Measurements from ENCODE around the gene PRSS50.
A peak's percentile ranks its signal among the peaks of the same experiment; 100 is the strongest.

Gene PRSS50

DNA sequence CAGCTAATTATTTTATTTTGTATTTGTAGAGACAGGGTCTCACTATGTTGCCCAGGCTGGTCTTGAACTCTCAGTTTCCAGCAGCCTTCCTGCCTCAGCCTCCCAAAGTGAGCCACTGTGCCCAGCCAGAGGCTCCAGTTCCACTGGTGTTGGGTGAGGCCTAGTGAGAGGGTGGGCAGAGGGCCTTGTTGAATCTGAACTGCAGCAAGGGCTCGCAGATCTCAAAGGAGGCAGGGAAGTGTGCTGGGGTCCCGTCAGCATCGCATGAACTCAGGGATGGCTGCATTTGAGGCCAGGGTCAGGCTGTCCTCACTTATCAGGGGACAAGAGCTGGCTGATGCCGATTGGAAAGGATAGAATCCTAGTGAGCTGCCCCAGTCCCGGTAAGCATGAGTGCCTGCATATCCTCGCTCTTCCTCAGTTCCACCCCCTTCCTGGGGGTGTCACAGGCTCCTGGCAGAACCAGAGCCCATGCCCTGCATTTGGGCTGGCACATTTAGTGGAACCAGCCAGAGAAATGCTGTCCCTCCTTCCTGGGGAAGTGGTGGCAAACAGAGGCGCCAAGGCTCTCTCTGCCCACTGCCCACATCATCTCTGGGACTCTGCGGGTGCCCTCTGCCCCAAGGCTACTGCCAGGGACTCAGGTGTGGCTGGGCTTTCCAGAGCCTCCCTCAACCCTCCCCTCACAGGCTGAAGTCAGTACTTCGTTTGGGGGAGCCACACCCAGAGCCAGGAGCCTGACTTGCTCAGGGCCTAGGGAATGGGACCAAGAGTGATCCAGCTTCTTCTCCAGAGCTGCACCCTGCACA lies 48.3 kb downstream of the PRSS50 start:
- TF ChIP-seq, protein P1, sequence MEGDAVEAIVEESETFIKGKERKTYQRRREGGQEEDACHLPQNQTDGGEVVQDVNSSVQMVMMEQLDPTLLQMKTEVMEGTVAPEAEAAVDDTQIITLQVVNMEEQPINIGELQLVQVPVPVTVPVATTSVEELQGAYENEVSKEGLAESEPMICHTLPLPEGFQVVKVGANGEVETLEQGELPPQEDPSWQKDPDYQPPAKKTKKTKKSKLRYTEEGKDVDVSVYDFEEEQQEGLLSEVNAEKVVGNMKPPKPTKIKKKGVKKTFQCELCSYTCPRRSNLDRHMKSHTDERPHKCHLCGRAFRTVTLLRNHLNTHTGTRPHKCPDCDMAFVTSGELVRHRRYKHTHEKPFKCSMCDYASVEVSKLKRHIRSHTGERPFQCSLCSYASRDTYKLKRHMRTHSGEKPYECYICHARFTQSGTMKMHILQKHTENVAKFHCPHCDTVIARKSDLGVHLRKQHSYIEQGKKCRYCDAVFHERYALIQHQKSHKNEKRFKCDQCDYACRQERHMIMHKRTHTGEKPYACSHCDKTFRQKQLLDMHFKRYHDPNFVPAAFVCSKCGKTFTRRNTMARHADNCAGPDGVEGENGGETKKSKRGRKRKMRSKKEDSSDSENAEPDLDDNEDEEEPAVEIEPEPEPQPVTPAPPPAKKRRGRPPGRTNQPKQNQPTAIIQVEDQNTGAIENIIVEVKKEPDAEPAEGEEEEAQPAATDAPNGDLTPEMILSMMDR (IDR thresholded peaks at IDR 0.05; ENCODE audit: insufficient read depth, missing control alignments): no peak
- DNase-seq (ENCODE audit: insufficient read length, low spot score): peak; percentile 5
- FAIRE-seq: no peak

DNA sequence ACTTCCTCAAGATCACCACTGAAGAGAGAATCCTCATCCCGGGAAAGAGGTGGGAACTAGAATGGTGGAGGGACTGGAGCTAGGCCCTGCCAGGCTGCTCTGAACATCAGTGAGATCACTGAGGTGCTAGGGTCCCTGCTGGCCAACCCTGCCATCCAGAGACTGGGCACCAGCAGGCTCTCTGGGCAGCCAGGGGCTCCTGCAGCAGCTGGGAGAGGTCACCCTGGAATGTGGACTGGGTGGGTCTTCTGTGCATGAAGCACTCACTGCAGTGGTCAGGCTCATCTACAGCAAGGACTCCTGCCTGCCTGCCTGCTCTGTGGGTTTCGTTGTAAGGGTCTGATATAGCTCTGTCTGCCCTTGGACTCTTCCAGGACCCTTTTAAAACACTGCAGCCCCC lies 49.1 kb downstream of the PRSS50 start:
- FAIRE-seq (no peak), DNase-seq (ENCODE audit: insufficient read length, low spot score) (peak; percentile 4)
- TF ChIP-seq, protein P1 (IDR thresholded peaks at IDR 0.05; ENCODE audit: insufficient read depth, missing control alignments): no peak

DNA sequence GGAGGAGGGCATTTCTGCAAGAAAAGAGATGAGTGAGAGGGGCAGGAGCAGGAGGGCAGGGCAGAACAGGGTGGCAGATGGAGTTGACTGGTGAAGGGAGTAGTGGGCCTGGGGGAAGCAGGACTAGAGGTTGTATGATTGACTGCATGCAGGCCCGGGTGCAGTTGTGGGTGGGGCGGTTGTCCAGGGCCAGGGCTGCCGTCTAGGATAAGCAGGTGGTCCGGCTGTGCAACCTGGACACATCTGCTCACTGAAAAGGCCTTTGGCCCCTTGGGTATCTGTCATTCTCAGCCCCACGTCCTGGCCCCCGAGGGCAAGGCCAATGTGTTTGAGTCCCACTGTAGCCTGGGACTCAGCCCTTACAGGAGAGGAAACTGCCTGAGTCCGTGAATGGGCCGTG lies 49.6 kb downstream of the PRSS50 start:
- FAIRE-seq (no peak), DNase-seq (ENCODE audit: insufficient read length, low spot score) (peak; percentile 7)
- TF ChIP-seq, protein P1 (IDR thresholded peaks at IDR 0.05; ENCODE audit: insufficient read depth, missing control alignments): no peak

DNA sequence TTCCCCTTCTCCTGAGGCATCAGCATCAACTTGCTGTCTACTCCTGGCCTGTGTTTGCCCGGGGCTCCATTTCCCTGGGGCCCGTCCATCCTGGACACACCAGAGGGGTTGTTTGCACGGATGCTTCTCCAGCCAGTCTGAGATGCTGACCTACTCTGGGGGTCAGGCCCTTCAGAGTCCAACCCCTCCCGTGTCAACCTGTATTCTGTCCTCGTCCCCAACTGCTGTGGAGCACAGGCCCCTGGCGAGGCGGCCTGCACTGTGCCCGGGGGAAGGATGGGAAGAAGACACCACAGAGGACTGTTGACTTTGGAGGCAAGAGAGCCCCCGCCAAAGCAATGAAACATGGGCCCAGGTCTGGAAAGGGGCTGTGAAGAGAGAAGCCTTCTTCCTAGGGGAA lies 50.0 kb downstream of the PRSS50 start:
- FAIRE-seq (no peak), DNase-seq (ENCODE audit: insufficient read length, low spot score) (no peak)
- TF ChIP-seq, protein P1 (IDR thresholded peaks at IDR 0.05; ENCODE audit: insufficient read depth, missing control alignments): no peak

DNA sequence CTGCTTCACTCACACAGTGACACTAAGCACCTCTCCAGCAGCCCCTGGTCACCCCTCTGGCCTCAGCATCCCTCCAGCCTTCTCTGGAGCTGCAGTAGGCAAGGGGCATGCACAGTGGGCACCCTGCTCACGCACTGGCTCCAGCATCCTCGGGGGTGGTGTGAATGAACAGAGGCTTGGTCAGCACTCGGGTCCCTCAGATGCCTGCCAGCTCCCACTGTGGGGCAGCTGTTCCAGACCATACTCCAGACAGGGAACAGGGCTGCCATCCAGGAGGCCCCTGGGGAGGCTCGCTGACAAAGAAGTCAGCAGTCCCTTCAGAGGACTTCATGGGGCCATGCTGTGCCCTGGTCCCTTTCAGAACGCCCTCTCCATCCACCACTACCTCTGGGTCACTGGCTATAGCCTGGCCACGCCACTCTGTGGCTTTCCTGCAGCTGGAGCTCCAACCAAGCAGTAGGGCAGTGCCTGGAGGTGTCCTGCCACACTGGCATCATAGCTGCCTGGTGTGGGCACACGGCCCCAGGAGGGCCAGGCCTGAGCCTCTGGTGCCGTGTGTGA lies 50.5 kb downstream of the PRSS50 start:
- TF ChIP-seq, protein P1 (IDR thresholded peaks at IDR 0.05; ENCODE audit: insufficient read depth, missing control alignments): no peak
- DNase-seq (ENCODE audit: insufficient read length, low spot score) (no peak), FAIRE-seq (no peak)

DNA sequence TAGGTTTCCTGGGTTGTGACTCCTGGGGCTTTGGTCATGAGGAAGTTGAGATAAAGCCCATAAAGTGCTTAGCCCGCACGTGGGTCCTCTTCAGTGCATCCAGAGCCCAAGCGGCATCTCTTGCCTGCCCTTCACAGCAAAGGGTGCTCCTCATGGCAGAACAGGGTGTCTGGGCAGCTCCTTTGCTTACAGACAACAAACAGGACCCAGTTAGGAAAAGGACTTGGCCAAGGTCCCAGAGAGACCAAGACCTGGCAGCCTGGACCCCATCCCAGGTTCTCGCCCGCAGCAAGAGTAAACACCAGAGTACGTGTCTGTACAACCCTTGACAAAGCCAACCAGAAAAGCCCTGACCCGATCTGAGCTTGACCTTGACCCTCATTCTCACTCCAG lies 51.2 kb downstream of the PRSS50 start:
- DNase-seq (ENCODE audit: insufficient read length, low spot score): no peak
- FAIRE-seq: no peak

More for the DNA sequence above, 51.2 kb downstream of the PRSS50 start:
- TF ChIP-seq, protein P1 (IDR thresholded peaks at IDR 0.05; ENCODE audit: insufficient read depth, missing control alignments): no peak
